GM19372 (cell line): ENCODE data around the gene ACADVL.
"Not testable (repeated sequence)": the region's sequence is repeated elsewhere in the genome, so short reads cannot be mapped to it uniquely, and the experiment has no call there.

ENCODE experiments used
- ATAC-seq: cut with Tn5 transposase; IDR thresholded peaks from one replicate; pipeline ENCODE4 v1.9.1; 2021; ENCODE audit warnings: mild to moderate bottlenecking, low read depth, moderate library complexity; ENCODE audit not compliant: unreplicated experiment

The ACADVL gene

DNA sequence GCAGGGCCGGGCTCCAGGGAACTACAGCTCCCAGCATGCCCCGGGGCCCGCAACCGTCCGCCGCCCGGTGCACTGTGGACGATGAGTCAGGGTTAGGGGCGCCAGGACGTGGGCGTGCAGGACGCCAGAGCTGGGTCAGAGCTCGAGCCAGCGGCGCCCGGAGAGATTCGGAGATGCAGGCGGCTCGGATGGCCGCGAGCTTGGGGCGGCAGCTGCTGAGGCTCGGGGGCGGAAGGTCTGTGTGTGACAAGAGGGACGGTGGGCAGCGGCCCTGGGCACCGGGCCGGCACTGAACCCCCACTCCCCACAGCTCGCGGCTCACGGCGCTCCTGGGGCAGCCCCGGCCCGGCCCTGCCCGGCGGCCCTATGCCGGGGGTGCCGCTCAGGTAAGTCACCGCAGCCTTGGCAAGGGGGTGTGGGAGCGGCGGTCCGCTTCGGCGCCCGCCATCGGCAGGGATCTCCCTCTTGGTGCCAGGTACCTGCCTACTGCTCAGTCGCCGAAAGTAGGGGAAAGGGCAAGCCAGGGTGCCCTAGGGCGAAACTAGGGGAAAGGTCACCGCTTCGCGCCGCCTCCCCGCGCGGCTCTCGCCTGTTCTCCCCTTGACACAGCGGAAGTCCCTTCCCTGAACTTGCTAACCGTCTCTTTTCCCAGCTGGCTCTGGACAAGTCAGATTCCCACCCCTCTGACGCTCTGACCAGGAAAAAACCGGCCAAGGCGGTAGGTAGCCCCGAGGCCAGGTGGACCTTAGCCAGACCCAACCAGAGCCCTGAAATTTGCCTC lies at the start of gene ACADVL, which contains the start of gene DLG4:
ACADVL (plus strand) TSS at position 127 of the 781 bp plus-strand sequence; CDS start at position 174, 47 bp downstream.
DLG4 (minus strand) TSS at position 25 of the 781 bp plus-strand sequence.
- ATAC-seq: peak; percentile 72

GRCh38 chr17:7172522-7173191 lies 47.1 kb upstream of the ACADVL start:
- not testable (repeated sequence) for ATAC-seq

DNA sequence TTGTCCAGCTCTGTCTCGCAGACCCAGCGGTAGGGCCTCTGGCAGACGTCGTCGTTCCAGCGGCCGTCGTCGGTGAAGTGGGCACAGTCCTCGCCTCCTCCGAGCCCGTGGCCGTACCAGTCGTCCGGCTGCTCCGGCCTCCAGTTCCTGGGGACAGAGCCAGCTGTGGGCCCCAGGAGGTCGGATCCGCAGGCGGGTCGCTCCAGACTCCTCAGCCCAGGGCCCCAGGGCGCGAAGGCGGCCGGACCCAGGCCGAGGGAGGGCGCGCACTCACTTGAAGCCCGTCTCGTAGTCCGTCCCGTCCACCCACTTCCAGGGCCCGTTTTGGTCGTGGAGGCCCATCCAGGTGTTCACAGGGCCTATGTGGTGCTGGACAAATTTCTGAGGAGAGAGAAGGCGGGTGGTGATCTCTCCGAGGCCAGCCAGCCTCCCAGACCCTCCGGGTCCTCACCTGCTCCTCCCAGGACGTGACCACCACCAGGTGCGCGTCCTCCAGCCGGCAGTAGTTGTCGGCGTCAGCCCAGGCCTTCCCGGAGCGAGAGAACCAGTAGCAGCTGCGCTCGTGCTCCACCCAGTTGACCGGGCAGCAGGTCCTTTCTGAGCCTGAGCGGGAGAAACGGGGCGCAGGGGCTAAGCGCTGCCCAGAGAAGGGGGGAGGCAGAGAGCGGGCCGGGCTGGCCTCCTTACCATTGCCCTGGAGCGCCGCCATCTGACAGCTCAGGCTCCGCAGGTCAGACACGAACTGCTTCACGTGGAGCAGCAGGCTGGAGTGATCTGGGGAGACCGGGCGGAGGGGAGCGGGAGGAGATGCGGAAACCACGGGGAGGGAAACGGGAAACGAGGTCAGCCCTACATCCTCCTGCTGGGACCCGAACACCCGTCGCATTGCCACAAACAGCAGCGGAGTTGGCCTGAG lies 45.8 kb upstream of the ACADVL start:
- no peak for ATAC-seq

- ATAC-seq: no peak
Observed at GRCh38 chr17:7174603-7175326, 45.0 kb upstream of the ACADVL start.

- ATAC-seq: no peak
Observed at GRCh38 chr17:7175330-7175733, 44.4 kb upstream of the ACADVL start.

DNA sequence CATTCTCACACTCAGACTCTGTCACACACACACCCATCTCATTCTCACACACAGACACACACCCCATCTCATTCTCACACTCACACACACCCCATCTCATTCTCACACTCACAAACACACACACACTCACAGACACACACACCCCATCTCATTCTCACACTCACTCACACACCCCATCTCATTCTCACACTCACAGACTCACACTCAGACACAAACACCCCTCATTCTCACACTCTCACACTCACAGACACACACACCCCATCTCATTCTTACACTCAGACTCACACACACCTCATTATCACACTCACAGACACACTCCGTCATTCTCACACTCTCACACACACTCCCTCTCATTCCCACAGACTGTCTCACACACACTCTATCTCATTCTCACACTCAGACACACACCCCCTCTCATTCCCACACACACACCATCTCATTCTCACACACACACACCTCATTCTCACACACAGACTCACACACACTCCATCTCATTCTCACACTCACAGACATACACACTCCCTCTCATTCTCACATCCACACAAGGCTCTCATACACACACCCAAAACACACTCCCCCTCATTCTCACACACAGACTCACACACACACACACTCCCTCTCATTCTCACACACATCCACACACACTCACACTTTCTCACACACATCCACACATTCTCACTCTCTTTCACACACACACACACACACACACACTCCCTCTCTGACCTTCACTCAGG lies 43.5 kb upstream of the ACADVL start:
- ATAC-seq: no peak

- ATAC-seq: no peak
Observed at GRCh38 chr17:7176841-7177190, 42.9 kb upstream of the ACADVL start.

- no peak for ATAC-seq
Observed at GRCh38 chr17:7177191-7177953, 42.4 kb upstream of the ACADVL start.

GRCh38 chr17:7177954-7178477 lies 41.7 kb upstream of the ACADVL start:
- ATAC-seq: no peak

DNA sequence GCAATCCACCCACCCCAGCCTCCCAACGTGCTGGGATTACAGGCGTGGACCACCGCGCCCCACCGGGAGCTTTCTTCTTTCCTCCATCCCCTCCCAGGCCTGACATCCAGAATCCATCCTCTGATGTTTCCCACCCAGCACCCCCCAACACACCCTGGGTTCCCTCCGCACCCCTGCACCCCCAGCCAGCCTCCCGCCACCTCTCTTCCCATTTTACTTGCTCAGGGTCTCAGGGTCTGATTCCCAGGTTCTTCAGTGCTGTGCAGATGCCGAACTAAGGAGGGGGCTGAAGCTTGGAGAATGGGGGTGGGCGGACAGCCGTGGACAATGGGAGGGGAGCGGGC lies 40.8 kb upstream of the ACADVL start:
- ATAC-seq: no peak

- ATAC-seq: no peak
Observed at GRCh38 chr17:7179317-7180254, 40.2 kb upstream of the ACADVL start, which contains the start of gene ASGR1. Gene ASGR1, minus strand, starts transcription at chr17:7179370. Its CDS starts 807 bp downstream, at chr17:7178563.

- ATAC-seq: not testable (repeated sequence)
Observed at GRCh38 chr17:7182101-7182500, 37.6 kb upstream of the ACADVL start.

DNA sequence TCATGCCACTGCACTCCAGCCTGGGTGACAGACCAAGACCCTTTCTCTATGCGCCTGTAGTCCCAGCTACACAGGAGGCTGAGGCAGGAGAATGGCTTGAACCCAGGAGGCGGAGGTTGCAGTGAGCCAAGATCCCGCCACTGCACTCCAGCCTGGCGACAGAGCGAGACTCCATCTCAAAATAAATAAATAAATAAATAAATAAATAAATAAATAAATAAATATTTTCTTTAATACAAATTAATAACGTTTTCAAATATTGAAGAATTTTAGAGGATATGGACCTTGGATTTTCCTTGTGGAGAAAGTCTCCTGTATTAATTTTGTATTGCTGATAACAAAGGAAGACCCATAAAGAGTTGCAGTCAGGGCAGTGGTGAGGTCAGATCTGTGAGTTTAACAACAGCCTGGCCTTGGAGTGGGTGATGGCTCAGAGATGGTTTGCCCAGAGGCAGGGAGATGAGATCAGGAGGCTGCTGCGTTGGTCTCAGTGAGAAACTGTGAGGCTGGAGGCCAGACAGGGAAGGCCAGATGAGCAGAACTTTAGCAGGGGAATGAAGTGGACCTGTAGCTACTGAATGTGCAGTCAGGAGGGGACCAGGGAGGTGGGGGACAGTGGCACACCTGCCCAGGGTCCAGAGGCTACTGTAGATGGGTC lies 36.2 kb upstream of the ACADVL start:
- ATAC-seq: no peak

DNA sequence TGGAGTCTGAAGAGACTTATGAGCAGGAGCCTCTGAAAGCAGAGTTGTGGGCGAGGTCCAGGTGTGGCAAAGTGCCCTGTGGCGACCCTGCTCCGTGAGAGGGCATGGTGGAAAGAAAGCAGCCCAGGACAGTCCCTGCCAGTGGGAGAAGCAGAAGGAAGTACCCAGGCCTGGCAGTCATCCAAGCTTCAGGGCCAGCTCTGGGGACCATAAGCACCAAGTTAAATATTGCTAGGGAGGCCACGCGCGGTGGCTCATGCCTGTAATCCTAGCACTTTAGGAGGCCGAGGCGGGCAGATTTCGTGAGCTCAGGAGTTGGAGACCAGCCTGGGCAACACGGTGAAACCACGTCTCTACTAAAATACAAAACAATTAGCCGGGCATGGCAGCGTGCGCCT lies 35.6 kb upstream of the ACADVL start:
- ATAC-seq: no peak

DNA sequence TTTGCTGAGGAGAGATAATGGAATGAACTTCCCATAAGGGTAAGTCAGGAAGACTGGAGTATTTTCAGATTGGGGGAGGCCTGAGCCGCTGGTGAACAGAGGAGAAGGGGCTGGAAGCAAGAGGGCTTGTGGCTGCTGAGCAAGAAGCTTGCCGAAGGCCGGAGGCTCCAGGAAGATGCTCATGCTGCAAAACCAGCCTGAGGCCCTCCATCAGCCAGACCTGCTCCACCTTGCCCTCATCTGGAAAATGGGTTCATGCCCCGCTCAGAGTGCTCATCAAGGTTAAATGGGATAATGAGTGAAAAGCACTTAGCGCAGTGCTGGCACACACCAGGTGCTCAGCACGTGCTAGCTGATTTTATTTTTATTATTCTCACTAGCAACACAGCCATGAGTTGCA lies 35.1 kb upstream of the ACADVL start:
- no peak for ATAC-seq

DNA sequence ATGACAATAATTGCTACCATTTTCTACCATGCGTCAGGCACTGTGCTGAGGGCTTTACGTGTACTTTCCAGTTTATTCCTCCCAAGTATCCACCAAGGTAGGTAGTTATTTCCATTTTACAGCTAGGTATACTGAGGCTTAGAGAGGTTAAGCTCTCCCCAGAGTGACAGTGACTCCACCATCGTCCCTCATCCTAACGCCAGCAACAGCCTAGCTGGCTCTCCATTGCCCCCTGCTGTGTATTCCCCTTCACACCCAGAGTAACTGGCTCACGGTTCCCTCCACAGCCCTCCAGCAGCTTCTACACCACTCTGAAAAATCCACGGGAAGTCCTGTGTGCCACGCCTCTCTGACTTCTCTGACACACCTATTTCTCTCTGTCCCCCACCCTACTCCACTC lies 33.5 kb upstream of the ACADVL start:
- ATAC-seq: no peak

DNA sequence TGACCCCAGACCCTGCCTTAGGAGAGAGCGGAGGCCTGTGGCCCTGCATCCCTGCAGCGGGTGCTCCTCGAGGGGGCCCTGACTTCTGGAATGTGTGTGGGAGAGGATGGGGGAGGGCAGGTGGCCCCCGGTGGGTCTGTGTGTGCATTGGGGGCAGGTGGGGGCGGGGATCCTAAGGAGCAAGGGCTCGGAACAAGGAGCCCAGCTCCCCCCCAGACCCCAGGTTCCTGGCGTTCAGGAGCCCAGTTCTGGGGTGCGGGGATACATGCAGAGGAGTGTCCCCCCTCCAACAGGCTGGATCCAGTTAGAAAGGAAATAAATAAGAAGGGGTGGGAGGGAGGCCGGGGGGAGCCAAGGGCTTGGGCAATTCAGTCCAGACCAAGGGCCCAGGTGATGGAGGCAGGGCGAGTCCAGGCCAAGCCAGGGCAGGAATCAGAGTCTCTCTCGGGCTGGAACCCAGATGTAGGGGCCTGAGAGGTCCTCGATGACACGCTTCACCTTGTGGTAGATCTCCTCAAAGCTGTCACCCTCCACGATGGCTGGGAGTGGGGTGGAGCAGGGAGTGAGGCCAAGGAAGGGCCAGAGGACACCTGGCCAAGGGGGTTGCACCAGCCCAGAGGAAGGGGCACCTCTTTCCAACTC lies 29.3 kb upstream of the ACADVL start:
- no peak for ATAC-seq
